MG63 (cell line): ENCODE results near the gene RPN1. TPM values are rescaled to one million over a fixed set of nuclear protein-coding genes. Genes with fewer than 3 reads are reported as not detected.
"Not testable (repeated sequence)": the region's sequence is repeated elsewhere in the genome, so short reads cannot be mapped to it uniquely, and the experiment has no call there.

ENCODE experiments used
- DNase-seq: peaks from one replicate; pipeline ENCODE4 v3.0.0-alpha.2; 2020
- H3K27me3 ChIP-seq: fragments of 250-450 bp; sonication (Bioruptor Pico); 2 replicates; pipeline ENCODE4 v1.5.1; 2020; ENCODE audit warnings: mild to moderate bottlenecking, moderate library complexity
- H3K36me3 ChIP-seq: fragments of 250-450 bp; sonication (Bioruptor Pico); 2 replicates; pipeline ENCODE4 v1.5.1; 2020; ENCODE audit warnings: mild to moderate bottlenecking, moderate library complexity
- H3K4me3 ChIP-seq: fragments of 250-450 bp; sonication (Bioruptor Pico); 2 replicates; pipeline ENCODE4 v1.5.1; 2020; ENCODE audit warnings: mild to moderate bottlenecking, moderate library complexity
- H3K9me3 ChIP-seq: fragments of 250-450 bp; sonication (Bioruptor Pico); 2 replicates; pipeline ENCODE4 v1.5.1; 2020; ENCODE audit warnings: mild to moderate bottlenecking, moderate library complexity
- total RNA-seq: library from RNA; depleted of rRNA; stranded (reverse); fragments of >200 nt; shearing (Covaris generic); gene quantifications from 2 replicates; pipeline ENCODE4 v1.2.3, GENCODE V29; 2014; ENCODE audit warnings: low replicate concordance

Gene RPN1
- total RNA-seq, 1 experiment from 2014 or later: 599 TPM

DNA sequence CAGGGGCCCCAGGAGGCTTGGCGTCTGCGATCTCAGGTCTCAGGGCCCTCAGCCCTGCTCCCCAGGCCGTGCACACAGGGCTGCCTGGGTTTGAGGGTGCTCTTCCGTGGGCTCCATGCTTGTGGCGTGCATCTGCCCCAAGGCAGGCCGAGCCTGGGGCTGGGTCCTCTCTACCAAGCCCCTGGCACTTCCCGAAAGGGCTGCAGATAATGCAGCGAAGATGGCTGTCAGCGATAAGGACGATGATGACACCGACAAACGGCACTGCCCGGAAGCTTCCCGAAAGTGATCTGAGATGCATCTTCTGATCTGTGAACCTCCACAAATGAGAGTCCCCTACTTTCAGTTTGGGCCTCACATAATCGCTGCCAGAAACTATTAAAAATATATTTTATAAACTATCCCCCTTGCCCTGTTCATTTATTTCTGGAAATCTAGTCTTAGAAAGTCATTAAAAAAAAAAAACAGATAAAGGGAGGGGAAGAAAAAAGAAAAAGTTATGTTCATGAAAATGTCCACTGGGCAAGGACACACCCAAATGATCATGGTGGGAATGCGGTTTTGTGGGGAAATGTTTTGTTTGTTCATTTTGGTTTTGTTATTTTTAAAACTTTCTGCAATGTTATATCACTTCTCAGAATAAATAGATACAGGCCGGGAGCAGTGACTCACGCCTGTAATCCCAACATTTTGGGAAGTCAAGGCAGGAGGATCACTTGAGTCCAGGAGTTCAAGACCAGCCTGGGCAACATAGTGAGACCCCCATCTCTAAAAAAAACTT is 51.5 kb downstream of the RPN1 start:
- Histone ChIP-seq H3K4me3 (no peak overlapping the region), H3K36me3 (no peaks in the 10 kb centered on the region), H3K27me3 (no peaks in the 10 kb centered on the region), H3K9me3 (no peaks in the 10 kb centered on the region)
- no peak for DNase-seq

DNA sequence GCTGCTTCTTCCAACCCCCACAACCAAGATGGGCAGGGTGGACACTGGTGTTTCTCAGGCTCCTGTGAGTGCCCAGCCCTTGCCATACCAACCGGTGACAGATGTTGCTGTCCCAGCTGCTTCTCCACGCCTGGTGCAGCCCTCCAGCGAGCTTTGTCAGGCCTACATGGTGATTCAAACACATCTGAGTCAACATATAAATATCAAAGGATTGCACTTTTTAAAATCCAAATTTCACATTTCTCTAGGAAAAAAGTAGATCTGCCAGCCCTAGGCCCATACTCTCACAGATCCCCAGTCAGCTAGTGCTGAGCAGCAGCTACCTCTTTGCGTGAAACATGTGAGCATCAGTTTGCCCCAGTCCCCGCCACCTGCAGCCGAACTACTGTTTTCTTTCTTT is 52.7 kb downstream of the RPN1 start:
- Histone ChIP-seq H3K36me3 (no peaks in the 10 kb centered on the region), H3K9me3 (no peaks in the 10 kb centered on the region), H3K27me3 (no peaks in the 10 kb centered on the region), H3K4me3 (no peak overlapping the region)
- DNase-seq: no peak

DNA sequence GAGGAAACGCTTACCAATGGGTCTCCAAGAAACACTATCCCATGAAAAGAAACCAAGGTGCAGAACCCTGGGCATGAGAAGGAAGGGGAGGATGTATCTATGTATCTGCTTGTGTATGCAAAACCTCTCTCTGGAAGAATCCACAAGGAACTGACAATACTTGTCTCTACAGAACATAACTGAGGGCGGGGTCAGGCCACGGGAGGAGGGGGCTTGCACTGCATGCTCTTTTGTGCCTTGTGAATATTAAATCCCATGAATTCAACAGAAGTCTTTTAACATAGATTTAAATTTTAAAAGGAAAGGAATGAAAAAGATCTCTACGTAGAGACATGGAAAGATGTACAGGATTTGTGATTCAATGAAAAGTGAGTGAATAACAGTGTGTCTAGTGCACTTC is 57.8 kb downstream of the RPN1 start:
- Histone ChIP-seq H3K27me3 (no peaks in the 10 kb centered on the region), H3K9me3 (no peaks in the 10 kb centered on the region; the same call in none of the 2 replicates), H3K36me3 (no peaks in the 10 kb centered on the region), H3K4me3 (no peak overlapping the region)
- no peak for DNase-seq

DNA sequence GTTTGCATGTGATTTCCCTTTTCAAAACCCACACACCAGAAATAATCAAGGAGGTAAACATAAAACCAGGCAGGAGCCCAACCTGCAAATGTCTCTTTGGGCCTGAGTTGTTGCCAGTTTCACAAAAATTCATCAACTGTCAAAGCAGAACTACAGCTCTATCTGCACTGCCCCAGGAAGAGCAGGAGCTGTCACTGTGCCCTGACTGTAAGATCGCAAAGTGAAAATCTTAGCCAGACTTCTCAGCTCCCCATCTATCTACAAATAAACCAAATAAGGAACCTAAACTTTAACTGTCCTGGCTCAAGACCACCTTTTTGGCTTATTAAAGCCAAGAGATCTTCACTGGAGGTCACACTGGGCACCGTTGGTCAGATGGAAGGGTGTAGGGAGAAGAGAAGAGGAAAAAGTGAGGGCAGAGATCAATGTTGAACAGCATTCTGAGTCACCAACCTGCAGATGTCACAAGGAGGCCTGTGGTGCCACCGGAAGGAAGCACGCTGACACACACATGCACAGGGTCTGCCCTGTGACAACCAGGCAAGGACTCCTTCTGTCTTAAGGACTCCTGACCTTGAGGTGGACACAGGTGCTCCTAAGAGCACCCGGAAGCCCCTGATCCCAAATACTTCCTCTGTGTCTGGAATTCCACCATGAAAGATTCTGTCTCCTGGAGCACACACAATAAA is 58.7 kb downstream of the RPN1 start:
- H3K9me3 ChIP-seq: no peaks in the 10 kb centered on the region; the same call in none of the 2 replicates
- H3K36me3 ChIP-seq: no peaks in the 10 kb centered on the region
- H3K27me3 ChIP-seq: no peaks in the 10 kb centered on the region
- H3K4me3 ChIP-seq: no peak overlapping the region
- DNase-seq: no peak

GRCh38 chr3:128590948-128591347 is 59.7 kb downstream of the RPN1 start:
- Histone ChIP-seq H3K9me3 (no peaks in the 10 kb centered on the region; the same call in none of the 2 replicates), H3K36me3 (no peaks in the 10 kb centered on the region), H3K4me3 (no peak overlapping the region), H3K27me3 (no peaks in the 10 kb centered on the region)
- DNase-seq: no peak

- not testable (repeated sequence) for H3K36me3 ChIP-seq, H3K4me3 ChIP-seq, DNase-seq, H3K27me3 ChIP-seq, H3K9me3 ChIP-seq
These were observed 60.6 kb downstream of the RPN1 start for GRCh38 chr3:128589985-128590384.

- Histone ChIP-seq H3K9me3 (no peaks in the 10 kb centered on the region; the same call in none of the 2 replicates), H3K27me3 (no peaks in the 10 kb centered on the region)
- no peak for DNase-seq
These were observed 62.5 kb downstream of the RPN1 start for GRCh38 chr3:128588147-128588546.

DNA sequence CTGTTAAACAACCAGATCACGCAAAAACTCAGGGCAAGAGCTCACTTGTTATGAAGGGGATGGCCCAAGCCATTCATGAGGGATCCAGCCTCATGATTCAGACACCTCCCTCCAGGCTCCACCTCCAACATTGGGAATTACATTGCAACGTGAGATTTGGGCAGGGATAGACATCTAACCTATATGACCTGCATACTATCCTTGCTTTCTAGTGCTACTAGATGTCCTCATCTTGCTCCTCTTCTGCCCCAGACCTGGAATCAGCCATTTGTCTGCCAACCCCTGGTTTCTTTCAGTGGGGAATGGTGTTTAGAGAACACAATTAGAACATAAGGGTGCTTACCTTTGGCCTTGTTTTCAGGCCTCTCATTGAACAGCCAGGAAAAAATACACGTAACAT is 63.2 kb downstream of the RPN1 start:
- Histone ChIP-seq H3K9me3 (no peaks in the 10 kb centered on the region; the same call in none of the 2 replicates), H3K4me3 (no peak overlapping the region), H3K36me3 (no peaks in the 10 kb centered on the region), H3K27me3 (no peaks in the 10 kb centered on the region)
- DNase-seq: no peak

More at GRCh38 chr3:128588147-128588546, 62.5 kb downstream of the RPN1 start:
- Histone ChIP-seq H3K36me3 (no peaks in the 10 kb centered on the region), H3K4me3 (no peak overlapping the region)

GRCh38 chr3:128586932-128587331 is 63.7 kb downstream of the RPN1 start:
- H3K9me3 ChIP-seq, H3K36me3 ChIP-seq, DNase-seq, H3K27me3 ChIP-seq, H3K4me3 ChIP-seq: not testable (repeated sequence)

GRCh38 chr3:128586391-128586790 is 64.2 kb downstream of the RPN1 start:
- H3K27me3 ChIP-seq, DNase-seq, H3K9me3 ChIP-seq, H3K4me3 ChIP-seq, H3K36me3 ChIP-seq: not testable (repeated sequence)

DNA sequence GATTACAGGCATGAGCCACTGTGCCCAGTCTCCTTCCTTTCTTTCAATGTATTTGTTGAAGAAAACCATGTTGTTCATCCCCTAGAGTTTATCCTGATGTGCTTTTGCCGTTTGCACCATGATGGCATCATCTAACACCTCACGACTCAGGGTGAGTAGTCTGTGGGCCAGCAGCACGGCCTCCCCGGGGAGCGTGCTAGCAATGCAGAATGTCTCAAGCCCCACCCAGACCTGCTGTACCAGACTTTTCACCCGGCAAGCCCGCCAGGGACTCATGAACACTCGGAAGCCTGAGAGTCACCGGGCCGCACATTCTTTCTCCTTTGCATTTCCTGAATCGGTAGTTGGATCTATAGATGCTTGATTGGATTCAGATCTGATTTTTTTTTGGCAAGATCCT is 64.6 kb downstream of the RPN1 start:
- H3K9me3 ChIP-seq: no peaks in the 10 kb centered on the region; the same call in none of the 2 replicates
- no peak for DNase-seq
- no peak overlapping the region for H3K4me3 ChIP-seq
- no peaks in the 10 kb centered on the region for H3K36me3 ChIP-seq
- no peaks in the 10 kb centered on the region for H3K27me3 ChIP-seq

DNA sequence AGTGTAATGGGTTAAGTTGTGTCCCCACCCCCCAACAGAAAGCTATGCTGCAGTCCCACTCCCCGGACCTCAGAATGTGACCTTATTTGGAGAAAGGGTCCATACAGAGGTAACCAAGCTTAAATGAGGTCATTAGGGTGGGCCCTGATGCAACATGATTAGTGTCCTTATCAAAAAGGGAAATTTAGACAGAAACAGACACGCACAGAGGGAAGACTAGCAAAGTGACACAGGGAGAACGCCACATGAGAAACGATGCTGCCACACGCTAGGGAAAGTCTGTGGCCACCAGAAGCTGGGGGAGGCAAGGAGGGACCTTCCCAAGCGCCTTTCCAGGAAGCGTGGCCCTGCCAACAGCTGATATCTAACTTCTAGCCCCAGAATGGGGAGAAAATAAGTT is 65.4 kb downstream of the RPN1 start:
- Histone ChIP-seq H3K27me3 (no peaks in the 10 kb centered on the region), H3K4me3 (no peak overlapping the region), H3K36me3 (no peaks in the 10 kb centered on the region), H3K9me3 (no peaks in the 10 kb centered on the region; the same call in none of the 2 replicates)
- no peak for DNase-seq

DNA sequence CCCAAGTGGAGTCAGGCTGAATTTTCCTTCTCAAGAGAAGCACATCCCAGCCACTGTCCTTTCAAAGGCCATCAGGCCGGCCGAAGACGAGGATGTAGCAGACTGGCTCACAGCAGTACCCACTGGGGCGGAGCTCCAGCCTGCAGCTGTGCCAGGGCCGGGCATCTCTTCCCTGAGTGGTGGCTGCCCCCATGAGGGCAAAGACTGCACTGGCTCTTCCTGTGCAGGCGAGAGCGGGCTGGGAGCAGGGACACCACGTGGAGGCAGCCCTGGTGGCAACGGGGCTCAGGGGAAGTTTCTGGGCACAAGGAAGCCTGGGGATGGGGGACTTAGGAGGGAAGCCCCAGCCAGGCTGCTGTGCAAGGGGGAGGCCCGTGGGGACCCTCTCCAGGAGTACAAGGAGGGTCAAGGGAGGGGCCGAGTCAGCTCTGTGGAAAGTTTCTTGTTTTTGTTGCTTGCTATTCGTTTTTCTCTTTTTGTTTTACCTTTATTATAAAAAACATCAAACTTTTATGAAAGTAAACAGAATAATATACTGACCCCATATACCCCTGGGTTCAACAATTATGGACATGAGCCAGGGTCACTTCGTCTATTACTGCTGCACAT is 66.1 kb downstream of the RPN1 start:
- Histone ChIP-seq H3K27me3 (no peaks in the 10 kb centered on the region), H3K36me3 (no peaks in the 10 kb centered on the region)
- DNase-seq: peak; percentile 81

GRCh38 chr3:128581566-128581965 is 69.1 kb downstream of the RPN1 start:
- DNase-seq: no peak
- Histone ChIP-seq H3K4me3 (no peak overlapping the region), H3K27me3 (no peaks in the 10 kb centered on the region), H3K9me3 (peaks cover 4% of the 10 kb centered on the region; the same call in 1 of the 2 replicates), H3K36me3 (no peaks in the 10 kb centered on the region)

More for the DNA sequence above, 66.1 kb downstream of the RPN1 start:
- Histone ChIP-seq H3K4me3 (no peak overlapping the region), H3K9me3 (peaks cover 4% of the 10 kb centered on the region)

GRCh38 chr3:128579927-128580326 is 70.7 kb downstream of the RPN1 start:
- DNase-seq: peak; percentile 25
- no peak overlapping the region for H3K4me3 ChIP-seq
- H3K36me3 ChIP-seq: no peaks in the 10 kb centered on the region
- H3K9me3 ChIP-seq: peaks cover 4% of the 10 kb centered on the region; the same call in 1 of the 2 replicates
- no peaks in the 10 kb centered on the region for H3K27me3 ChIP-seq

DNA sequence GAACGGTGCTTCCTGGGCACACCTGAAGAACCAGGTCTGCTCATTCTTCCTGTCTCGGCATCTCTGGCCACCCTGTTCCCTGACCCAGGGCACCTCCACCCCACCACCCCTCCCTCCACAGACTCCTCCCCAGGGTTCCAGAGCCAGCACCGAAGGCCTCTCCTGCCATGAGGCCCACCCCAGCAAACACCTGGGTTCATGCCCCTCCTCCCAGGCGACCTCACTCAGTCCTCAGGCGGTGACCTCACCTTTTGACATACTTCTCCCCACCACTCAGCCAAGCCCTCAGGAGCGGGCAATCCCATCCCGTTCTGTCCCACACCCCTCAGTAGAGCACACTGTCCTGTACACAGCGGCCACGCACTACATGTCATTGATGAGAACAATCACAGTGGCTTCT is 72.3 kb downstream of the RPN1 start:
- Histone ChIP-seq H3K9me3 (peaks cover 4% of the 10 kb centered on the region; the same call in 1 of the 2 replicates), H3K4me3 (no peak overlapping the region), H3K27me3 (no peaks in the 10 kb centered on the region), H3K36me3 (no peaks in the 10 kb centered on the region)
- DNase-seq: no peak

- peaks cover 4% of the 10 kb centered on the region; the same call in 1 of the 2 replicates for H3K9me3 ChIP-seq
- no peak for DNase-seq
- H3K4me3 ChIP-seq: no peak overlapping the region
- no peaks in the 10 kb centered on the region for H3K27me3 ChIP-seq
- no peaks in the 10 kb centered on the region for H3K36me3 ChIP-seq
These were observed 72.9 kb downstream of the RPN1 start for GRCh38 chr3:128577711-128578110.
